Measurements from ENCODE around the gene ATP11C. TPM values are rescaled to one million over a fixed set of nuclear protein-coding genes. Genes with fewer than 3 reads are reported as not detected.
A peak's percentile ranks its signal among the peaks of the same experiment; 100 is the strongest.

Gene ATP11C
- total RNA-seq, 1 experiment from 2014 or later, result 38.6 TPM

DNA sequence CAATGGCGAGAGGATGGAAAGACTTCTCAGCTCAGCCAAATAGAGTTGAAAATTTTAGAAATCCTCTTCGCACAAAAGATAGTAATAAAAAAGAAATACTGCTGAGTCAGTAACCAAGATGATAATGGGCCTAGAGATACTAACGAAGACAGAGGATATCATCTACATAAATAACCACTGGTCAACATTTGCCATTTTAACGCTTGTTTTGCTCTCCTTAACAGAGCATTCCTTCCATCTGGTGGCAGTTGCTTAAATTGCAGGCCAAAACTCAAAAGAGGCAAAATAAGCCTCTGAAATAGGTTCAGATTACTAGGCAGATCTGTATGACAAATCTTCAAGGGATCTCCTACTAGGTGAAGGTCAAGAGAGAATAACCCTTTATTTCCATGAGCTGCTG lies 173.2 kb downstream of the ATP11C start:
- POLR2A ChIA-PET, result no interaction called here
- TF ChIP-seq AFF4 (CRISPR knock-in tag; IDR thresholded peaks at IDR 0.05; ENCODE audit: borderline replicate concordance) (no peak), PRRX2 (CRISPR knock-in tag; IDR thresholded peaks at IDR 0.05) (no peak), GABPB1 (CRISPR knock-in tag; IDR thresholded peaks at IDR 0.05) (no peak), TEAD1 (CRISPR knock-in tag; IDR thresholded peaks at IDR 0.05) (no peak), SOX15 (CRISPR knock-in tag; IDR thresholded peaks at IDR 0.05) (no peak), ESRRA (CRISPR knock-in tag; IDR thresholded peaks at IDR 0.05; ENCODE audit: borderline replicate concordance) (no peak), SMAD4 (CRISPR knock-in tag; IDR thresholded peaks at IDR 0.05) (no peak), ELF4 (CRISPR knock-in tag; IDR thresholded peaks at IDR 0.05; ENCODE audit: low read depth) (no peak), JAZF1 (CRISPR knock-in tag; IDR thresholded peaks at IDR 0.05) (no peak), ATF1 (CRISPR knock-in tag; IDR thresholded peaks at IDR 0.05) (no peak), ZBTB43 (CRISPR knock-in tag; IDR thresholded peaks at IDR 0.05) (no peak), TP53 (CRISPR knock-in tag; IDR thresholded peaks at IDR 0.05) (no peak), NR3C1 (CRISPR knock-in tag; conservative IDR thresholded peaks at IDR 0.05; ENCODE audit: low read depth) (no peak)
- TF ChIP-seq, protein P1, sequence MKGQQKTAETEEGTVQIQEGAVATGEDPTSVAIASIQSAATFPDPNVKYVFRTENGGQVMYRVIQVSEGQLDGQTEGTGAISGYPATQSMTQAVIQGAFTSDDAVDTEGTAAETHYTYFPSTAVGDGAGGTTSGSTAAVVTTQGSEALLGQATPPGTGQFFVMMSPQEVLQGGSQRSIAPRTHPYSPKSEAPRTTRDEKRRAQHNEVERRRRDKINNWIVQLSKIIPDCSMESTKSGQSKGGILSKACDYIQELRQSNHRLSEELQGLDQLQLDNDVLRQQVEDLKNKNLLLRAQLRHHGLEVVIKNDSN (CRISPR knock-in tag; IDR thresholded peaks at IDR 0.05), result no peak
- TF ChIP-seq, protein P2, sequence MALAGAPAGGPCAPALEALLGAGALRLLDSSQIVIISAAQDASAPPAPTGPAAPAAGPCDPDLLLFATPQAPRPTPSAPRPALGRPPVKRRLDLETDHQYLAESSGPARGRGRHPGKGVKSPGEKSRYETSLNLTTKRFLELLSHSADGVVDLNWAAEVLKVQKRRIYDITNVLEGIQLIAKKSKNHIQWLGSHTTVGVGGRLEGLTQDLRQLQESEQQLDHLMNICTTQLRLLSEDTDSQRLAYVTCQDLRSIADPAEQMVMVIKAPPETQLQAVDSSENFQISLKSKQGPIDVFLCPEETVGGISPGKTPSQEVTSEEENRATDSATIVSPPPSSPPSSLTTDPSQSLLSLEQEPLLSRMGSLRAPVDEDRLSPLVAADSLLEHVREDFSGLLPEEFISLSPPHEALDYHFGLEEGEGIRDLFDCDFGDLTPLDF (CRISPR knock-in tag; IDR thresholded peaks at IDR 0.05), result no peak
- TF ChIP-seq, protein P3, sequence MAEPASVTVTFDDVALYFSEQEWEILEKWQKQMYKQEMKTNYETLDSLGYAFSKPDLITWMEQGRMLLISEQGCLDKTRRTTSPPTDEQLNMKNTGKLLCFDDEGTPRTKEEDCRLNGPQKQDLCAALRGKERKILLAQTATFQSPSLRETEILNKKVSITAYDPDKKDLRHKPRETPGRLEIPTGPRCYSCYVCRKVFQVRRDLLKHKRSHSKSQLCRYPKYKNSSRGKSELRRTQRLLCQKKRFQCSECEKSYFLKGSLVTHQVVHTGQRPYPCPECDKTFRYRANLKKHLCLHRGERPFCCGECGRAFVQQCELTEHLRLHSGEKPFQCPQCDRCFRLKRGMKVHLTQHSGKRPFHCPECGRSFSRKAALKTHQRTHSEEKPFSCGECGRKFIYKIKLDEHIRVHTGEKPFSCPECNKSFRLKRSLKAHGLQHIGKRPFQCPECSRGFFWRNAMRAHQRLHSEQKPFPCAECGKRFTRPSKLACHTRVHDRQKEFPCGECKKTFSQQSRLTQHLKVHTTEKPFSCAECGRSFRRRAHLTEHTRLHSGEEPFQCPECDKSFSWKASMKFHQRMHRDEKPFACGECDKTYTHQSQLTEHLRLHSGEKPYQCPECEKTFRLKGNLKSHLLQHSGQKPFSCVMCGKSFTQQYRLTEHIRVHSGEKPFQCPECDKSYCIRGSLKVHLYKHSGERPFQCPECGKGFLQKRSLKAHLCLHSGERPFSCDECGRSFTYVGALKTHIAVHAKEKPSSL (CRISPR knock-in tag; conservative IDR thresholded peaks at IDR 0.05), result no peak
- TF ChIP-seq, protein P4, sequence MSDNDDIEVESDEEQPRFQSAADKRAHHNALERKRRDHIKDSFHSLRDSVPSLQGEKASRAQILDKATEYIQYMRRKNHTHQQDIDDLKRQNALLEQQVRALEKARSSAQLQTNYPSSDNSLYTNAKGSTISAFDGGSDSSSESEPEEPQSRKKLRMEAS (CRISPR knock-in tag; IDR thresholded peaks at IDR 0.05), result no peak
- Mint-ChIP-seq H3K27me3 (ENCODE audit: low read depth) (no peaks in the 10 kb centered on the region), H3K27ac (no peak overlapping the region), H3K9me3 (peaks cover 17% of the 10 kb centered on the region), H3K4me3 (no peak overlapping the region), H3K36me3 (peaks cover 19% of the 10 kb centered on the region), H3K4me1 (peaks cover 18% of the 10 kb centered on the region)
- CTCF ChIA-PET, result interaction anchor here (0.7 to 1.1 kb wide), 2 partner anchors 102 to 208 kb away, joined by 4 to 5 read pairs; no protein-coding TSS in a partner anchor
- ATAC-seq (peak; percentile 71), DNase-seq (ENCODE audit: low spot score) (no peak)

- ChIA-PET POLR2A (no interaction called here), CTCF (no interaction called here)
- no peak for DNase-seq (ENCODE audit: low spot score)
- Mint-ChIP-seq H3K27me3 (ENCODE audit: low read depth) (no peaks in the 10 kb centered on the region), H3K4me3 (no peak overlapping the region), H3K4me1 (peaks cover 18% of the 10 kb centered on the region), H3K27ac (no peak overlapping the region), H3K9me3 (peaks cover 25% of the 10 kb centered on the region), H3K36me3 (peaks cover 27% of the 10 kb centered on the region)
- ATAC-seq, result no peak
- no peak for TF ChIP-seq E2F4 (CRISPR knock-in tag; IDR thresholded peaks at IDR 0.05; ENCODE audit: borderline replicate concordance, low read depth)
- TF ChIP-seq ZNF263 (CRISPR knock-in tag; IDR thresholded peaks at IDR 0.05; ENCODE audit: low read depth), result no peak
- no peak for TF ChIP-seq PRRX2 (CRISPR knock-in tag; IDR thresholded peaks at IDR 0.05)
- TF ChIP-seq ZNF281 (CRISPR knock-in tag; IDR thresholded peaks at IDR 0.05), result no peak
Measured at GRCh38 chrX:139758809-139759208, 174.0 kb downstream of the ATP11C start.

All from WTC11 (cell line).